PFSK-1 (cell line): ENCODE measurements around the gene MEF2C. TPM values are rescaled to one million over a fixed set of nuclear protein-coding genes. Genes with fewer than 3 reads are reported as not detected.

Experiments used
- FOXP2 ChIP-seq: optimal IDR thresholded peaks from 2 replicates; pipeline ENCODE3; 2011; ENCODE audit warnings: borderline replicate concordance, control low read depth, inconsistent platforms; ENCODE audit not compliant: insufficient read depth; ENCODE audit errors: extremely low read length, extremely low read depth
- POLR2AphosphoS5 ChIP-seq: IDR thresholded peaks from 2 replicates; pipeline ENCODE4 v1.6.1; 2012; ENCODE audit warnings: low read depth, mild to moderate bottlenecking, control low read depth, low read length, moderate library complexity
- REST ChIP-seq, 2 experiments: IDR thresholded peaks; 2 replicates each; pipeline versions ENCODE4 v1.6.1 to v1.8.0; 2011 to 2012; ENCODE audit warnings: low read depth in 2 of 2, low read length in 2 of 2, control low read depth in 1 of 2, inconsistent platforms in 1 of 2, mild to moderate bottlenecking in 1 of 2, moderate library complexity in 1 of 2; ENCODE audit not compliant: insufficient read depth in 1 of 2
- SIN3A ChIP-seq: IDR thresholded peaks from 2 replicates; pipeline ENCODE4 v1.6.1; 2012; ENCODE audit warnings: mild to moderate bottlenecking, low read length, moderate library complexity, borderline replicate concordance; ENCODE audit not compliant: insufficient read depth
- TAF1 ChIP-seq: IDR thresholded peaks from 2 replicates; pipeline ENCODE4 v1.6.1; 2012; ENCODE audit warnings: low read length, control low read depth, borderline replicate concordance; ENCODE audit not compliant: insufficient read depth
- polyA plus RNA-seq: library from polyadenylated mRNA; unstranded; fragments of >200 nt; gene quantifications from one replicate; pipeline ENCODE4 v1.2.1, GENCODE V29; 2012; ENCODE audit warnings: low read depth, missing spikeins; ENCODE audit not compliant: insufficient read length

Gene MEF2C
- 13.4 TPM for polyA plus RNA-seq

GRCh38 chr5:88883059-88883835, at the start of gene MEF2C:
TSS of gene MEF2C (minus strand) at chr5:88883184. CDS start at chr5:88823788, 59,396 bp downstream.
- TF ChIP-seq REST (IDR thresholded peaks at IDR 0.05; ENCODE audit: insufficient read depth in 1 of 2, low read depth in 2 of 2, low read length in 2 of 2), result 0 out of 4 replicates have a peak, but pooled peaks of 1 of the 2 experiments have one; percentile 20
- TF ChIP-seq POLR2AphosphoS5, result peak; percentile 39
- peak; percentile 67; the same call in 1 of the 2 replicates for TF ChIP-seq TAF1
- no peak for TF ChIP-seq FOXP2
- no peak; the same call in 1 of the 2 replicates for TF ChIP-seq SIN3A

- TF ChIP-seq POLR2AphosphoS5, result no peak
- TF ChIP-seq FOXP2, result no peak
- no peak for TF ChIP-seq TAF1
- TF ChIP-seq REST (IDR thresholded peaks at IDR 0.05; ENCODE audit: insufficient read depth in 1 of 2, low read depth in 2 of 2, low read length in 2 of 2), result no peak
- TF ChIP-seq SIN3A, result no peak
Measured at GRCh38 chr5:88932541-88932940, 49.6 kb upstream of the MEF2C start.

GRCh38 chr5:88930335-88930734, 47.4 kb upstream of the MEF2C start:
- no peak for TF ChIP-seq SIN3A
- TF ChIP-seq REST (IDR thresholded peaks at IDR 0.05; ENCODE audit: insufficient read depth in 1 of 2, low read depth in 2 of 2, low read length in 2 of 2), result no peak
- TF ChIP-seq POLR2AphosphoS5, result no peak
- no peak for TF ChIP-seq FOXP2
- no peak for TF ChIP-seq TAF1

- TF ChIP-seq POLR2AphosphoS5 (no peak), REST (IDR thresholded peaks at IDR 0.05; ENCODE audit: insufficient read depth in 1 of 2, low read depth in 2 of 2, low read length in 2 of 2) (no peak)
Measured at GRCh38 chr5:88929385-88929784, 46.4 kb upstream of the MEF2C start.
